ENCODE results near the gene FGF12.

DNA sequence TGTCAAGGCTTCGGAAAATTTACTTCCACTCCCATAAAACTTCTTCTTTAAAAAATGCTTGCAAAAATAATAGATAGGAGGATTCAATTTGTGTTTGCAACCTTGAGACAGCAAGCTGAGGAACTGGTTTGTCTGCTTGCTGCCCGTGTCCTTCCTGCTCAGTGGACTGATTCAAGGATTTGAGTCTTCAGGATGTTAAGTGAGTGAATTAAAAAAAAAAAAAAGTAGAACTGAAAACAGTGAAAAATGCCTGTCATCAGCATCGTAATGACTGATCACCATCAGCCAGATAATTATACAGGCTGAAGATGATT, 453.7 kb downstream of the FGF12 start:
- TF ChIP-seq, protein P1, sequence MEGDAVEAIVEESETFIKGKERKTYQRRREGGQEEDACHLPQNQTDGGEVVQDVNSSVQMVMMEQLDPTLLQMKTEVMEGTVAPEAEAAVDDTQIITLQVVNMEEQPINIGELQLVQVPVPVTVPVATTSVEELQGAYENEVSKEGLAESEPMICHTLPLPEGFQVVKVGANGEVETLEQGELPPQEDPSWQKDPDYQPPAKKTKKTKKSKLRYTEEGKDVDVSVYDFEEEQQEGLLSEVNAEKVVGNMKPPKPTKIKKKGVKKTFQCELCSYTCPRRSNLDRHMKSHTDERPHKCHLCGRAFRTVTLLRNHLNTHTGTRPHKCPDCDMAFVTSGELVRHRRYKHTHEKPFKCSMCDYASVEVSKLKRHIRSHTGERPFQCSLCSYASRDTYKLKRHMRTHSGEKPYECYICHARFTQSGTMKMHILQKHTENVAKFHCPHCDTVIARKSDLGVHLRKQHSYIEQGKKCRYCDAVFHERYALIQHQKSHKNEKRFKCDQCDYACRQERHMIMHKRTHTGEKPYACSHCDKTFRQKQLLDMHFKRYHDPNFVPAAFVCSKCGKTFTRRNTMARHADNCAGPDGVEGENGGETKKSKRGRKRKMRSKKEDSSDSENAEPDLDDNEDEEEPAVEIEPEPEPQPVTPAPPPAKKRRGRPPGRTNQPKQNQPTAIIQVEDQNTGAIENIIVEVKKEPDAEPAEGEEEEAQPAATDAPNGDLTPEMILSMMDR (IDR thresholded peaks at IDR 0.05) = no peak
- TF ChIP-seq POLR2AphosphoS5 (IDR thresholded peaks at IDR 0.05) (no peak), POLR2A (IDR thresholded peaks at IDR 0.05) (no peak)
